ENCODE data around the gene CNTN4.
"Not testable (repeated sequence)": the region's sequence is repeated elsewhere in the genome, so short reads cannot be mapped to it uniquely, and the experiment has no call there.

The CNTN4 gene

DNA sequence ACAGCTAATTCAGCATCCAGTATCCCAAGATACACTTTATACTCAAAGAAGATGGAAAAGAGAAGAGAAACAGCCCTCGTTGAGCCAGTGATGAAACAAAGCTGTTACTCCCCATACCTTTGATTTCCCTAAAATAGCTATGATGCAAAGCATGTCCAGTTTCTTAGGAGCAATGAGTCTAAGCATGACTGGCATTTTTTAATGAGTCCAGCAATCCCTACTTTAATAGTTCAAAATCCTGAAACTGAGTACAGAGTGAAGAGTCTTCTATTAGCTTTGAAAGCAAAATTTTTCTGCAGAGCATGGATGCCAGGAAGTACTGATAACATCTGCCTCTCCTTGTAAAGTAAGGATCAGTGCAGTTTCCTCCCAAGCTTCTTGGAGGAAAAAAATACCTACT lies 708.8 kb downstream of the CNTN4 start:
- no peak for DNase-seq (ENCODE audit: low read depth, low spot score)
- Histone ChIP-seq H3K27ac (no peak overlapping the region), H3K9ac (ENCODE audit: insufficient read length) (no peak overlapping the region), H3K4me3 (no peak overlapping the region), H3K9me3 (ENCODE audit: low read depth, low read length) (no peaks in the 10 kb centered on the region), H3K36me3 (ENCODE audit: insufficient read depth, low read length) (no peaks in the 10 kb centered on the region)
- TF ChIP-seq EZH2 (IDR thresholded peaks at IDR 0.05) (no peak), FOXP2 (optimal IDR thresholded peaks at IDR 0.05; ENCODE audit: control extremely low read depth, extremely low read length, insufficient read depth) (no peak), POLR2AphosphoS5 (IDR thresholded peaks at IDR 0.05; ENCODE audit: borderline replicate concordance, low read depth, low read length) (no peak)

DNA sequence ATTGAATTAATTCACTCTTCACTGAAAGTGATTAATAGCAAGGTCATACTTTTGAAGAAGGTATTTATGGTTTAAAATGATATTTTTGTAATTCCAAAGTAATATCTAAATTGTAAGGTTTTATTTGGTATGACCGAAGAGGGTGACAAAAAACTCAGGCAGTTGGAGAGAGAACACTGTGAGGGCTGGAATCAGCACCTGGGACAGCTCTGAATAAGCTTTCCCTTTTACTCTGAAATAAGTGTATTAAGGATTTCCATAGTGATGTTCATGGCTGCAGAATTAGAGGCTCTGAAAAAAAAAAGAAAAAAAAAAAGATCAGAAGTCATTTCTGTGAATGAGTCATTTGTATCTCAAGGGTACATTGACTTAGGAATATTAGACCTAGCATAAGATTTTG lies 712.1 kb downstream of the CNTN4 start:
- DNase-seq (ENCODE audit: low read depth, low spot score): no peak
- Histone ChIP-seq H3K4me3 (no peak overlapping the region), H3K27ac (no peak overlapping the region), H3K9me3 (ENCODE audit: low read depth, low read length) (no peaks in the 10 kb centered on the region), H3K9ac (ENCODE audit: insufficient read length) (no peak overlapping the region), H3K36me3 (ENCODE audit: insufficient read depth, low read length) (no peaks in the 10 kb centered on the region)
- TF ChIP-seq FOXP2 (optimal IDR thresholded peaks at IDR 0.05; ENCODE audit: control extremely low read depth, extremely low read length, insufficient read depth) (no peak), EZH2 (IDR thresholded peaks at IDR 0.05) (no peak), POLR2AphosphoS5 (IDR thresholded peaks at IDR 0.05; ENCODE audit: borderline replicate concordance, low read depth, low read length) (no peak)

DNA sequence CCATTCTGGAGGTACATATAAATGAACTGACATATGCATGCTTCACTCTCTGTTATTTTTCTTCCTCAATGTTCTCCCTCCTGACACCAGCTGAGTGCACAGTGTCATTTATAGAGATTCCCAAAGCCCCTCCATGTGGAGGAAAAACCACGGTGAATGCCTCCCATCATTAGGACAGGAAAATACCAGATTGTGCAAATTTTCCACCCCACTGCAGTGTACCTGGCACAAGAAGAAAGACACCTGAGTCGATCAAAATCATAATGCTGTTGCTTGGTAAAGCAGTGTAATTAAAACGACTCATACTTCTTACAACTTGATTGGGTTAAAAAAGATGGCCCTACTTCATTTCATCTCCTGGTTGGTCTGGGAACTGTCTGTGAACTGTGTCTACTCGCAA lies 720.9 kb downstream of the CNTN4 start:
- Histone ChIP-seq H3K27ac (no peak overlapping the region), H3K9ac (ENCODE audit: insufficient read length) (no peak overlapping the region), H3K4me3 (no peak overlapping the region), H3K36me3 (ENCODE audit: insufficient read depth, low read length) (no peaks in the 10 kb centered on the region), H3K9me3 (ENCODE audit: low read depth, low read length) (no peaks in the 10 kb centered on the region)
- TF ChIP-seq POLR2AphosphoS5 (IDR thresholded peaks at IDR 0.05; ENCODE audit: borderline replicate concordance, low read depth, low read length) (no peak), FOXP2 (optimal IDR thresholded peaks at IDR 0.05; ENCODE audit: control extremely low read depth, extremely low read length, insufficient read depth) (no peak), EZH2 (IDR thresholded peaks at IDR 0.05) (no peak)
- no peak for DNase-seq (ENCODE audit: low read depth, low spot score)

DNA sequence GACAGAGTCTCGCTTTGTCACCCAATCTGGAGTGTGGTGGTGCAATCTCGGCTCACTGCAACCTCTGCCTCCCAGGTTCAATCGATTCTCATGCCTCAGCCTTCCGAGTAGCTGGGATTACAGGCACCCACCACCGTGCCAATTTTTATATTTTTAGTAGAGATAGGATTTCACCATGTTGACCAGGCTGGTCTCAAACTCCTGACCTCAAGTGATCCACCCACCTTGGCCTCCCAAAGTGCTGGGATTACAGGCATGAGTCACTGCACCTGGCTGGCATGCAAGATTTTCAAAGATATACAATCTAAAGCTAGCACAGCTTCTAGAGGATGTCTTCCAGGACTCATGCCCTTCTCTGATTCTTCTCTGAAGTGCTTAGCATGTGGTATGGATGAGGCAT lies 722.3 kb downstream of the CNTN4 start:
- not testable (repeated sequence) for DNase-seq (ENCODE audit: low read depth, low spot score); H3K9ac ChIP-seq (ENCODE audit: insufficient read length); H3K9me3 ChIP-seq (ENCODE audit: low read depth, low read length); H3K4me3 ChIP-seq; H3K27ac ChIP-seq; H3K36me3 ChIP-seq (ENCODE audit: insufficient read depth, low read length)

DNA sequence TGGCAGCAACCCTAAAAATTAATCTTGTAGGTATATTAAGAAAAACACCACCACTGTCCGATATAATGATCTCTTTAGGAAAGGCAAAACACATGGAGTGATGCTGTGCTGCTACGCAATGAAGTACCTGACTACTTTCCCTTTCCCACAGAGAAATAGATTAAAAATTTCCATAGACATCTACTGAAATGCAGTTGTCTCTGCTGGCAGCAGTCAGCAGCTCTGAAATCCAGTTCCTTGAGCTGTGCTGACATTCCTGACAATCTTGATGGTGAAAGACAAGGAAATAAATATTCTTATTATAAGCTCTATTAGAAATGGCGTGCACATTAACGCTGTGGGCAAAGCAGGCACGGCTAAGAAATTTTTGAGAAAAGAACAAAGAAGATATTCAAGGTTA lies 723.9 kb downstream of the CNTN4 start:
- DNase-seq (ENCODE audit: low read depth, low spot score): no peak
- Histone ChIP-seq H3K9ac (ENCODE audit: insufficient read length) (no peak overlapping the region), H3K9me3 (ENCODE audit: low read depth, low read length) (no peaks in the 10 kb centered on the region), H3K27ac (no peak overlapping the region), H3K36me3 (ENCODE audit: insufficient read depth, low read length) (no peaks in the 10 kb centered on the region), H3K4me3 (no peak overlapping the region)
- no peak for TF ChIP-seq FOXP2 (optimal IDR thresholded peaks at IDR 0.05; ENCODE audit: control extremely low read depth, extremely low read length, insufficient read depth)
- no peak for TF ChIP-seq EZH2 (IDR thresholded peaks at IDR 0.05)
- TF ChIP-seq POLR2AphosphoS5 (IDR thresholded peaks at IDR 0.05; ENCODE audit: borderline replicate concordance, low read depth, low read length): no peak

DNA sequence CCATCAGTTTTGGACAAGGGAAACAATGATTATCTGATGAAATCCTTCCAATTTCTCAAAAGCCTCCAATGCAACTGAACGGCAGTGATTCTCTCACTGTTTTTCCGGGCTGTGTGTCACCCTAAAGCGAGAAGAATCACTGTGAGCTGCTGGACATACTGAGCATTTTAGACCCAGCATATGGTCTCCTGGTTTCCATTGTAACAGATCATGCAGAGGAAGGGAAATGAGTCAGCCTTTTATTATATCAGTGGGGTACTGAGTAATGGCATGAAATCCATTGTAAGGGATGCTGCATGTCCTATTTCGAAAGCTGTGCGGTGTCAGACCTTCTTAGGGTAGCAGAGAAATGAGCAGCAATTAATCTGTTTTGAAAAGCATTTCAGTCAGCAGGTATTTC lies 724.4 kb downstream of the CNTN4 start:
- DNase-seq (ENCODE audit: low read depth, low spot score): no peak
- no peaks in the 10 kb centered on the region for H3K36me3 ChIP-seq (ENCODE audit: insufficient read depth, low read length)
- no peak for TF ChIP-seq POLR2AphosphoS5 (IDR thresholded peaks at IDR 0.05; ENCODE audit: borderline replicate concordance, low read depth, low read length)
- no peak for TF ChIP-seq FOXP2 (optimal IDR thresholded peaks at IDR 0.05; ENCODE audit: control extremely low read depth, extremely low read length, insufficient read depth)
- TF ChIP-seq EZH2 (IDR thresholded peaks at IDR 0.05): no peak

DNA sequence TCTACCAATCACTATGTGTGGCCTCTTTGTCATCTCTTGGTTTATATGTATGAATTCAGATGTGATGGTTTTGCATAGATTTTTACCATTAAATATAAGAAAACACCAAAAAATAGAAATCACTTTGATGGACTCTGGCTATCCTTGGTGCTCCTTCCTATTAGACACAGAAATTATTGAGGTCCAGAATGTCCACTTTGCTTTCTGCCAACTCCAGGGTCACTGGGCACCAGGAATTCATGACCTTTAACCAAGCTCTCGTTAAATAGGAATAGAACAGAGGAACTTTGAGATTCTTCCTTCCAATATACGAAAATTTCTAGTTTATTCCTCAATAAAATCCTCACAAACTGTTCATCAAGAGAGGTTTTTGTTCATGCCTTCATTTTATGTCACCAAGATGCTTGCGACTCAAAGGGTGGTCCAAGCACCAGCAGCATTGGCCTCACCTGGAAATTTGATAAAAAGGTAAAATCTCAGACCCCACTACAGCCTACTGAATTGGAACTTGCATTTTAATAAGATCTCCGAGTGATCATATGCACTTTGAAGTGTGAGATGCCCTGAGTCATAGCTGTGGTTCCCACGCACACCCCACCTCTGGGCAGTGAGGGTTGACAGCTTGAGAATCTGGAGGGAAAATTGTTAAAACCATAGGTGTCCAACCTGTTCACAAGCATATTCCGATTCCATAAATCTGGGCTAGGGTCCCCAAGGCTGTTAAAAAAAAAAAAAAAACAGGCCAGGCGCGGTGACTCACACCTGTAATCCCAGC lies 725.0 kb downstream of the CNTN4 start:
- Histone ChIP-seq H3K4me3 (no peak overlapping the region), H3K9me3 (ENCODE audit: low read depth, low read length) (no peaks in the 10 kb centered on the region), H3K9ac (ENCODE audit: insufficient read length) (no peak overlapping the region), H3K36me3 (ENCODE audit: insufficient read depth, low read length) (no peaks in the 10 kb centered on the region), H3K27ac (no peak overlapping the region)
- no peak for DNase-seq (ENCODE audit: low read depth, low spot score)
- TF ChIP-seq POLR2AphosphoS5 (IDR thresholded peaks at IDR 0.05; ENCODE audit: borderline replicate concordance, low read depth, low read length) (no peak), EZH2 (IDR thresholded peaks at IDR 0.05) (no peak), FOXP2 (optimal IDR thresholded peaks at IDR 0.05; ENCODE audit: control extremely low read depth, extremely low read length, insufficient read depth) (no peak)

More for the DNA sequence above, 724.4 kb downstream of the CNTN4 start:
- no peaks in the 10 kb centered on the region for H3K9me3 ChIP-seq (ENCODE audit: low read depth, low read length)
- no peak overlapping the region for H3K27ac ChIP-seq
- H3K9ac ChIP-seq (ENCODE audit: insufficient read length): no peak overlapping the region
- H3K4me3 ChIP-seq: no peak overlapping the region

DNA sequence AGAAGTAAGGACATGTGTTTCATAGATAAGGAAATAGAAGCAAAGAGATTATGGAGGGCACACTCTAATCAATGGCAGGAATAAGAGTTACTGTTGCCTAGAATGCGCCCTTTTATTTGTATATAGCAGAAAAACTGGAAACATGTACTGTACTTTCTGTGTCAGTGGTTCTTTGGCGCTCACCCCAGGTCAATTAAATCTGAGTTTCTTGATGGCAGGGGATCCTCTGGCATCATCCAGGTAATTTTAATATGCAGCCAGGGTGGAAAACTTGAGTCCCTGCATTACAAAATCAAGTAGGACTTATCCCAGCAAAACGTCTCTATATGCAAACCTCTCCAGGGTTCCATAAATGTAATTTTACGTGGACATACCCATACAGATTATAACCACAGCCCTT lies 727.4 kb downstream of the CNTN4 start:
- H3K27ac ChIP-seq: no peak overlapping the region
- H3K9me3 ChIP-seq (ENCODE audit: low read depth, low read length): no peaks in the 10 kb centered on the region
- no peak overlapping the region for H3K9ac ChIP-seq (ENCODE audit: insufficient read length)
- no peaks in the 10 kb centered on the region for H3K36me3 ChIP-seq (ENCODE audit: insufficient read depth, low read length)
- H3K4me3 ChIP-seq: no peak overlapping the region
- TF ChIP-seq FOXP2 (optimal IDR thresholded peaks at IDR 0.05; ENCODE audit: control extremely low read depth, extremely low read length, insufficient read depth): no peak
- no peak for DNase-seq (ENCODE audit: low read depth, low spot score)

DNA sequence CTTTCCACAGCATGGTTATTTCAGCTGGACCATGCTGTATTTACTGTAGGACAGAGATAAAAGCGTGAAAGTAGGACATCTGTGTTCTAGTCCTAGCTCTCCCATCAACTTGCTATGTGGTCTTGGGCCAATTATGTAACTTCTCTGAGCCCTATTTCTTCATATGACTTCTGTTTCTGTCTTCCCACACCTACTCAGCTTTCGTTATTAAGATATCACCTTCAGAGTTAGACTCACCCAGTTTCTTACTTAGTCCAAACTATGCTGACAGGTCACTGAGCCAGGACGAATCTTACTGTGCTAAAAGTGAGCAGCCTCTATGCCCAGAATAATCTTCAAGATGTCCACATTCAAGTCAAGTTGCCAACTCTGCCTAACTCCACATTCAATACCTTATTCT lies 727.8 kb downstream of the CNTN4 start:
- TF ChIP-seq POLR2AphosphoS5 (IDR thresholded peaks at IDR 0.05; ENCODE audit: borderline replicate concordance, low read depth, low read length): no peak
- TF ChIP-seq EZH2 (IDR thresholded peaks at IDR 0.05): no peak
- TF ChIP-seq FOXP2 (optimal IDR thresholded peaks at IDR 0.05; ENCODE audit: control extremely low read depth, extremely low read length, insufficient read depth): no peak
- H3K27ac ChIP-seq: no peak overlapping the region

More for the DNA sequence above, 727.8 kb downstream of the CNTN4 start:
- Histone ChIP-seq H3K4me3 (no peak overlapping the region), H3K9me3 (ENCODE audit: low read depth, low read length) (no peaks in the 10 kb centered on the region), H3K36me3 (ENCODE audit: insufficient read depth, low read length) (no peaks in the 10 kb centered on the region), H3K9ac (ENCODE audit: insufficient read length) (no peak overlapping the region)
- no peak for DNase-seq (ENCODE audit: low read depth, low spot score)

Data from SK-N-MC (cell line).